Measurements from ENCODE around the gene PTPRQ.

GRCh38 chr12:80641936-80642335 lies 197.9 kb downstream of the PTPRQ start:
- no peak for TF ChIP-seq POLR2AphosphoS5 (IDR thresholded peaks at IDR 0.05)
- no peak for TF ChIP-seq EP300 (IDR thresholded peaks at IDR 0.05)
